Right cardiac atrium (tissue), 5 donors: Measurements from ENCODE around the gene CEP112. TPM values are rescaled to one million over a fixed set of nuclear protein-coding genes. Genes with fewer than 3 reads are reported as not detected.
A peak's percentile ranks its signal among the peaks of the same experiment; 100 is the strongest.

Source experiments
- ATAC-seq, 2 donors: fragments of 200-7000 bp; cut with Tn5 transposase; one replicate each; pipeline versions ENCODE4 v1.8.0 to v1.9.1; 2020; ENCODE audit warnings: moderate library complexity in 2 of 2, mild to moderate bottlenecking in 1 of 2
- DNase-seq, 3 donors: peaks; one replicate each; pipeline ENCODE4 v3.0.0-alpha.2; 2020
- H3K27ac ChIP-seq: one replicate; pipeline ENCODE4 v1.5.1; 2013; ENCODE audit warnings: mild to moderate bottlenecking, low read length, control low read depth, moderate library complexity
- H3K27me3 ChIP-seq: one replicate; pipeline ENCODE4 v1.6.1; 2013; ENCODE audit not compliant: control insufficient read depth, insufficient read depth
- H3K4me1 ChIP-seq: one replicate; pipeline ENCODE4 v1.6.1; 2013; ENCODE audit warnings: low read length; ENCODE audit not compliant: control insufficient read depth, insufficient read depth
- H3K4me3 ChIP-seq: one replicate; pipeline ENCODE4 v1.5.1; 2013; ENCODE audit warnings: low read length, control low read depth
- H3K9me3 ChIP-seq: one replicate; pipeline ENCODE4 v1.6.1; 2013; ENCODE audit warnings: low read length; ENCODE audit not compliant: control insufficient read depth
- WGBS: extraction: QIAGEN DNeasy Blood & Tissue Kit; methylation state at CpG from one replicate; pipeline ENCODE4 v1.1.7; 2013; 5-methylcytosine and 5-hydroxymethylcytosine counted together
- intact Hi-C, 4 donors: fragments of 100-400 bp; cut with DNase I; formaldehyde crosslinking; loops; one replicate each; pipeline versions ENCODE4 v1.11.0 to v1.14.0; 2022 to 2023
- long read RNA-seq, 4 donors: library from polyadenylated mRNA; unstranded; transcript quantifications; one replicate each; pipeline ENCODE4 v2.0.0, GENCODE V29; 2020 to 2021
- polyA plus RNA-seq: library from polyadenylated mRNA; stranded (reverse); fragments of 200-250 nt; gene quantifications from one replicate; pipeline ENCODE4 v1.2.3, GENCODE V29; 2013
- total RNA-seq, 4 donors: library from RNA; stranded (reverse); fragmentation: NEBNext Ultra II Directional; extraction: Animal tissue kit (Norgen Biotek cat#: 25700); gene quantifications; one replicate each; pipeline ENCODE4 v1.2.1, GENCODE V29; 2021
- donor health status: healthy with polysubstance abuse.
- donor health status: DM: no; HTN: yes; CAD: no.
- donor health status: DM: no; HTN: no; CAD: no.
- donor health status: DM: no; HTN: yes; CAD: no; lungs with severe emphysema.
- donor health status: DM: yes; HTN: yes; CAD: no.

Gene CEP112
- total RNA-seq (10 to 100 TPM; 17.8 to 23.1 (median 20.5) TPM), polyA plus RNA-seq (11.1 TPM)
- long read RNA-seq, donor 1, transcript CEP112-202 (27 exons, 3,517 nt) = major isoform, 5 of 25 reads
- long read RNA-seq, donor 1, partial matches to known transcripts = 4 of 25 reads
- long read RNA-seq, donor 1, other reads (novel, unspliced or antisense) = 12 of 25 reads
- long read RNA-seq, donor 2, partial matches to known transcripts = 1 of 7 reads
- long read RNA-seq, donor 2, other reads (novel, unspliced or antisense) = 5 of 7 reads
- long read RNA-seq, donor 3, partial matches to known transcripts = 34 of 58 reads
- long read RNA-seq, donor 3, other reads (novel, unspliced or antisense) = 15 of 58 reads
- long read RNA-seq, donor 4, partial matches to known transcripts = 0 of 10 reads
- long read RNA-seq, donor 4, other reads (novel, unspliced or antisense) = 6 of 10 reads

GRCh38 chr17:66191593-66192377, at the start of gene CEP112:
TSS of gene CEP112 (minus strand) at chr17:66192133.
- intact Hi-C loops = no loop called here
- WGBS = under 1% methylated on average over 83 of the region's 83 CpGs
- no peaks in the 10 kb centered on the region for H3K4me1 ChIP-seq
- peak within 1 kb of the TSS; percentile 82 for H3K4me3 ChIP-seq
- peak; percentile 94 for ATAC-seq
- H3K9me3 ChIP-seq = no peaks in the 10 kb centered on the region
- peak; percentile 85 to 92 (median 92) for DNase-seq
- peak within 1 kb of the TSS; percentile 66 for H3K27ac ChIP-seq
- H3K27me3 ChIP-seq = no peaks in the 10 kb centered on the region

- Histone ChIP-seq H3K9me3 (no peaks in the 10 kb centered on the region), H3K27me3 (no peaks in the 10 kb centered on the region), H3K4me3 (no peak overlapping the region), H3K4me1 (no peaks in the 10 kb centered on the region), H3K27ac (no peak overlapping the region)
- intact Hi-C loops = no loop called here
- WGBS = 63% methylated on average over 3 of the region's 3 CpGs
- ATAC-seq (no peak), DNase-seq (no peak)
Measured at GRCh38 chr17:66240630-66241029, 48.7 kb upstream of the CEP112 start.

- Histone ChIP-seq H3K27me3 (no peaks in the 10 kb centered on the region), H3K27ac (no peak overlapping the region), H3K4me3 (no peak overlapping the region), H3K9me3 (no peaks in the 10 kb centered on the region), H3K4me1 (no peaks in the 10 kb centered on the region)
- 88% methylated on average over 6 of the region's 6 CpGs for WGBS
- intact Hi-C loops = no loop called here
- ATAC-seq (no peak), DNase-seq (no peak)
Measured at GRCh38 chr17:66240013-66240412, 48.1 kb upstream of the CEP112 start.

GRCh38 chr17:66235377-66235994, 43.6 kb upstream of the CEP112 start:
- intact Hi-C loops = no loop called here
- Histone ChIP-seq H3K4me1 (no peaks in the 10 kb centered on the region), H3K4me3 (no peak overlapping the region), H3K9me3 (no peaks in the 10 kb centered on the region), H3K27me3 (no peaks in the 10 kb centered on the region), H3K27ac (no peak overlapping the region)
- WGBS = 96% methylated on average over 3 of the region's 3 CpGs
- no peak for DNase-seq
- no peak for ATAC-seq

- WGBS = 77% methylated on average over 3 of the region's 3 CpGs
- ATAC-seq (no peak), DNase-seq (no peak)
- Histone ChIP-seq H3K4me1 (no peaks in the 10 kb centered on the region), H3K9me3 (no peaks in the 10 kb centered on the region), H3K27ac (no peak overlapping the region), H3K27me3 (no peaks in the 10 kb centered on the region), H3K4me3 (no peak overlapping the region)
- intact Hi-C loops = no loop called here
Measured at GRCh38 chr17:66234611-66235010, 42.7 kb upstream of the CEP112 start.

- no peaks in the 10 kb centered on the region for H3K9me3 ChIP-seq
- intact Hi-C loops = no loop called here
- no peak overlapping the region for H3K27ac ChIP-seq
- no peak for ATAC-seq
- no peak for DNase-seq
- no peaks in the 10 kb centered on the region for H3K4me1 ChIP-seq
- no peaks in the 10 kb centered on the region for H3K27me3 ChIP-seq
- H3K4me3 ChIP-seq = no peak overlapping the region
- WGBS = 74% methylated on average over 8 of the region's 8 CpGs
Measured at GRCh38 chr17:66233023-66233753, 41.3 kb upstream of the CEP112 start.

- Histone ChIP-seq H3K4me1 (no peaks in the 10 kb centered on the region), H3K27ac (no peak overlapping the region), H3K4me3 (no peak overlapping the region), H3K9me3 (no peaks in the 10 kb centered on the region), H3K27me3 (no peaks in the 10 kb centered on the region)
- intact Hi-C loops = no loop called here
- whole genome bisulfite sequencing = 79% methylated on average over 4 of the region's 4 CpGs
- ATAC-seq (no peak), DNase-seq (no peak)
Measured at GRCh38 chr17:66230922-66231591, 39.1 kb upstream of the CEP112 start.

GRCh38 chr17:66229783-66230538, 38.0 kb upstream of the CEP112 start:
- Histone ChIP-seq H3K4me3 (no peak overlapping the region), H3K27ac (no peak overlapping the region), H3K9me3 (no peaks in the 10 kb centered on the region), H3K4me1 (no peaks in the 10 kb centered on the region), H3K27me3 (no peaks in the 10 kb centered on the region)
- intact Hi-C loops = no loop called here
- DNase-seq (no peak), ATAC-seq (no peak)
- 69% methylated on average over 4 of the region's 4 CpGs for WGBS

GRCh38 chr17:66228887-66229782, 37.2 kb upstream of the CEP112 start, which contains the start of gene APOH:
TSS of gene APOH (minus strand) at chr17:66229415. CDS start at chr17:66229379, 36 bp downstream.
- Histone ChIP-seq H3K9me3 (no peaks in the 10 kb centered on the region), H3K27ac (no peak within 1 kb of the TSS), H3K4me3 (no peak within 1 kb of the TSS), H3K4me1 (no peaks in the 10 kb centered on the region), H3K27me3 (no peaks in the 10 kb centered on the region)
- intact Hi-C loops = no loop called here
- ATAC-seq = no peak
- no peak for DNase-seq
- WGBS = 90% methylated on average over 20 of the region's 20 CpGs
